Gastrocnemius medialis (tissue), 4 donors: ENCODE results near the gene CREB1.

Experiments
- POLR2A ChIP-seq, 2 donors: fragments of 450-650 bp; IDR thresholded peaks; one replicate each; pipeline ENCODE4 v1.6.1; 2017; ENCODE audit warnings: antibody characterized with exemption in 2 of 2, mild to moderate bottlenecking in 2 of 2, moderate library complexity in 2 of 2
- TF ChIP-seq, protein P1 (sequence below), 5 experiments: fragments of 450-650 bp in 3 of 5; fragments of 200-600 bp in 2 of 5; sonication (generic) in 2 of 5; IDR thresholded peaks in 4 of 5; conservative IDR thresholded peaks in 1 of 5; 1 replicate in 4 of 5; 2 replicates in 1 of 5; pipeline ENCODE4 v1.5.1; 2016 to 2019; ENCODE audit warnings: antibody characterized with exemption in 5 of 5, mild to moderate bottlenecking in 3 of 5, moderate library complexity in 3 of 5

GRCh38 chr2:207505171-207505570 lies 24.6 kb upstream of the CREB1 start:
- TF ChIP-seq POLR2A (IDR thresholded peaks at IDR 0.05): no peak
- TF ChIP-seq, protein P1, sequence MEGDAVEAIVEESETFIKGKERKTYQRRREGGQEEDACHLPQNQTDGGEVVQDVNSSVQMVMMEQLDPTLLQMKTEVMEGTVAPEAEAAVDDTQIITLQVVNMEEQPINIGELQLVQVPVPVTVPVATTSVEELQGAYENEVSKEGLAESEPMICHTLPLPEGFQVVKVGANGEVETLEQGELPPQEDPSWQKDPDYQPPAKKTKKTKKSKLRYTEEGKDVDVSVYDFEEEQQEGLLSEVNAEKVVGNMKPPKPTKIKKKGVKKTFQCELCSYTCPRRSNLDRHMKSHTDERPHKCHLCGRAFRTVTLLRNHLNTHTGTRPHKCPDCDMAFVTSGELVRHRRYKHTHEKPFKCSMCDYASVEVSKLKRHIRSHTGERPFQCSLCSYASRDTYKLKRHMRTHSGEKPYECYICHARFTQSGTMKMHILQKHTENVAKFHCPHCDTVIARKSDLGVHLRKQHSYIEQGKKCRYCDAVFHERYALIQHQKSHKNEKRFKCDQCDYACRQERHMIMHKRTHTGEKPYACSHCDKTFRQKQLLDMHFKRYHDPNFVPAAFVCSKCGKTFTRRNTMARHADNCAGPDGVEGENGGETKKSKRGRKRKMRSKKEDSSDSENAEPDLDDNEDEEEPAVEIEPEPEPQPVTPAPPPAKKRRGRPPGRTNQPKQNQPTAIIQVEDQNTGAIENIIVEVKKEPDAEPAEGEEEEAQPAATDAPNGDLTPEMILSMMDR (IDR thresholded peaks at IDR 0.05 in 4 of 5, conservative IDR thresholded peaks at IDR 0.05 in 1 of 5): no peak
